ENCODE results near the gene TMEM132E.

- TF ChIP-seq SREBF2 (IDR thresholded peaks at IDR 0.05) (no peak), CTCF (IDR thresholded peaks at IDR 0.05) (peak; percentile 94), JUN (IDR thresholded peaks at IDR 0.05) (no peak), FOXS1 (CRISPR knock-in tag; IDR thresholded peaks at IDR 0.05) (no peak), POLR2A (IDR thresholded peaks at IDR 0.05; ENCODE audit: low read length) (no peak), MAFK (IDR thresholded peaks at IDR 0.05; ENCODE audit: partially characterized antibody) (no peak), CBX2 (IDR thresholded peaks at IDR 0.05; ENCODE audit: borderline replicate concordance, low read depth) (no peak)
Observed at GRCh38 chr17:34542700-34543336, 36.6 kb upstream of the TMEM132E start.
